Tongue (tissue), 2 donors: Measurements from ENCODE around the gene SLC8B1. TPM values are rescaled to one million over a fixed set of nuclear protein-coding genes. Genes with fewer than 3 reads are reported as not detected.

Experiments used
- DNase-seq: peaks from one replicate; pipeline ENCODE4 v3.0.0-alpha.2; 2015
- total RNA-seq: library from RNA; depleted of rRNA; stranded (reverse); fragments of >200 nt; gene quantifications from one replicate; pipeline ENCODE4 v1.2.3, GENCODE V29; 2014

Gene SLC8B1
- total RNA-seq, 1 donor from 2014 or later: 18.5 TPM

DNA sequence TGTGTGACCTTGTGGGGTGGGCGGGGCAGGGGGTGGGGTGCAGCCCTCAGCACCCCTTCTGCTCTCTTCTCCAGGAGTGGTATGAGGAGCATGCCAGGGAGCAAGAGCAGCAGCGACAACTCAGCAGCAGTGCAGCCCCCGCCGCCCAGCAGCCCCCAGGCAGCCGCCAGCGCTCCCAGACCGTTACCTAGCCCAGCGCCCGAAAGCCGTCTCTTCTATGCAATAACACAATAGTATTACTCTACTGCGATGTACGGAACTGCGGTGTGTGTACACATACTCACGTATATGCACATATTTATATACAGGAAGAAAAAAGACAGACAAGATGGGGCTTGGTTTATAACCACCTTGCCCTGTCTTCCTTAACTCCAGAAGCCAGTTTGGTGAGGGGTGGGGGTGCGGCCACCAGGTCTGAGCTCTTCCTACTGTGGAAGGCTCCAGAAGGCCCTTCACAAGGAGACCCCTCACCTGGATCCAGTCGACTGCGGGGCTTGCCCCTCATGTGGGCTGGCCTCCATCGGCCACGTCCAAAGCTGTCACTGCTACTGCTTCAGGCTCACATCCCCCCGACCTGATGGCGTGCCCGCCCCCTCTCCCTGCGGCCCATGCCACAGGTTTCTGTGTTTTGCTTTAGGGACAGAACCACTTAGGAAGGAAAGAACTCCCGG is 38.9 kb downstream of the SLC8B1 start:
- no peak for DNase-seq

DNA sequence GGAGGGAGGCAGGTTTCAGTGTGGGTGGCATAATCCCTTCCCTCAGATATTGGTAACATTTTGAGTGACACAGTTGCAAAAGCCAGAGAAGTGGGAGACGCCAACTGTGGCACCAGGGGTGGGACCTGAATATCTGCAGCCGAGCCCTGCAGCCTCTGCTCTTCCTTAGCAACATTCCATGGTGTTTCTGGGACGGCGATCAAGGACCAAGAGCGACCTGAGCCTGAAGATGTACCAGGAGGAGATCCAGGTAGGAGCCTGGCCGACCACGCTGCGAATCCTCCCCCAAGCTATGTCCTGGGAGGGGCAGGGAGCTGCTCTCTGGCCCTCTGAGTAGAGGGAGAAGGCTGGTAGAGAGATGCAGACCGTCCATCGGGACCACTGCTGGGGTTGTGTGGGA is 41.8 kb downstream of the SLC8B1 start:
- no peak for DNase-seq

DNA sequence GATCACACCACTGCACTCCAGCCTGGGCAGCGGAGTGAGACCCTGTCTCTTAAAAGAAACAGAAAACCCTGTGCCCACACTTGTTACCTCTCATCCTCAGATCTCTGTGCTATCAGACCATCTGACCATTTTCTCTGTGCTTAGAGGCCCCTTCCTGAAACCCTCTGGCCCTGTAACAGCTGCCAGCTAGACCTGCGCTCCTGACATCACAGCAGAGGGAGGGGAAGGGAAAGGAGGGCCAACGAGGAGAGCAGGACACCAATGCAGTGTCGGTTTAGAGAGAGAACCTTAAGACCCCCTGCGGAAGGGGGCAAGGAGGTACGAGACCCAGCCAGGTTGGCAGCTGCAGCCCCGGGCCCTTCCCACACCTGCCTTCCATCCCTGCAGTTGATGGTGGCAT is 42.4 kb downstream of the SLC8B1 start:
- DNase-seq: no peak

DNA sequence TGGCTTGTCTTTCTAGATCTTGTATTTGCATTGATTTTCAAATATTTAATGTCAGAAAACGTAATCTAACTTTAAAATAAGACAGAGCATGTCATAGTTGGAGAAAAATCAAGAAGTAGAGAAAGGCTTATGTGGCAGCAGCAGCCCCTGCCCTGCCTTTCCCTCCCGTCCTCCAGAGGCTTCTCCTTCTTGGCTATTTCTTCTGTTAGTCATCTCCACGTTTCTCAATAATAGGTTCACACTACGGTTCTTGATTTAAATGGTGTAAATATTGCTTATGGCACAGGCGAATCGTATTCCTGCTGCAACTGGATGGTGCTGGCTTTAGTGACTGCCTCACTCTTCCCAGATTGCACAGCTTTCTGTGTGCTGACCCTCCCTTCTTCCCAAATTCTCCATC is 42.8 kb downstream of the SLC8B1 start:
- DNase-seq: no peak

DNA sequence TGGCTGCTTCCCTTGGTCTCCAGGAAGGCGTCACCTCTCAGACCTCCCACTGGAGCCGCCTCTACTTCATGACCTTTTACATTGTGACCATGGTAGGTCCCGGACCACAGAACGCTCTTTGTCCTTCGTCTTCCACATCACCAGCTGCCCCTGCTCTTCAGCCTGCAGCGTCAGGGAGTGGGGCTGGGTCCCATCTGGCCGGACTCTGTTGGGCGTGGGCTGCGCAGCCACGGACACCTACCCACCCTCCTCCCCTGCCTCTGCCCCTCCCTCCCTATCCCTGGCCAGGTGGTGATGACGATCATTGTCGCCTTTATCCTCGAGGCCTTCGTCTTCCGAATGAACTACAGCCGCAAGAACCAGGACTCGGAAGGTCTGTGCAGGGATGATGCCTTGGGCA is 43.3 kb downstream of the SLC8B1 start:
- DNase-seq: no peak

DNA sequence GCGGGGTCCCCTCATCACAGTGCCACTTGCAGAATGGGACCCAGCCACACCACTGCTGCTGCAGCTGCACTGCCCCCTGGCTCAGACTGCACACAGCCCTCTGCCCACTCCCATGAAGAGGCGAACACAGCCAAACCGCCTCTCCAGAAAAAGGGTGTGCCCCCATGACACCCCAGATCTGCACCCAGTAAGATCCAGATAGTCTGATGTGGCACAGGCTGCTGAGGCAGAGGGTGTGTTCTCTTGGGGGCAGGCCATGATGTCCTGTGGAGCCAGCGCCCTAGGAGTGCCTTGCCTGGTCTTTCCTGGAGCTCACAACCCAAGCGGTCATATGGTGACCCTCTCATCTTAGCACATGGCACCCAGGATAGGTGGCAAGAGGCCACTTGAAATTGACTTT is 44.4 kb downstream of the SLC8B1 start:
- no peak for DNase-seq

DNA sequence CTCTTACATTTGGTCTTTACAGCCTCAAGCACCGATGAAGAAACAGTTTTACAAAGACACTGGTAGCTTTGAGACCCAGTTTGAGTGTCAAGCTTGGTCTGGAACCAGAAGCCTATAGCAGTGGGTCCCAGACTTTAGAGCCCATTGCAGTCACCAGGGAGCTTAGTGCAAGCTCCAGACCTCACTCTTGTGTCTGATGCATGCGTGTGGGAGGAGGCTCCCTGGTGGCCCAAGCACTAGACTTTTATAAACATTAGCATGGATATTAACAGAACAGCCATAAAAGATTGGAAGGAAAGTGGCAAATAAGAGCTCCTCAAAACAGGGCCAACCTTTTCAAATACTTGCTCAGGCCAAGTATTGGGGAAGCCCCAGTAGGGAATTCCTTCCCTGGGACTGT is 45.5 kb downstream of the SLC8B1 start:
- DNase-seq: no peak

DNA sequence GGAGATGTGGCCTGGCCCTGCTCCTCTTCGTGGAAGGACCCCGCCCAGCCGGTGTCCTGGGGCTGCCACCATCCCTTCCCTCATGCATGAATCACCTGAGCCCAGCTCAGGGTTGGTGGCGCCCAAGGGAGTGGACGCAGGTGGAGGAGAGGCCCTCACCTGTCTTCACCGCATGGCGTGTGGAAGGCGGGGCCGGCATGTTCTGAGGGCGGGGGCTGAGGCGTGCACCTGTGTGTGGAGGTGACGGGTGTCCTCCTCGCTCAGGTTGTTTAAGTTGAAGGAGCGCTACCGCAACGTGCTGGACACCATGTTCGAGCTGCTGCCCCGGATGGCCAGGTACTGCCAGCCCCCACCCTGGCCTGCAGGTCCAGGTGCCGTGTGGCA is 47.0 kb downstream of the SLC8B1 start:
- DNase-seq: no peak

DNA sequence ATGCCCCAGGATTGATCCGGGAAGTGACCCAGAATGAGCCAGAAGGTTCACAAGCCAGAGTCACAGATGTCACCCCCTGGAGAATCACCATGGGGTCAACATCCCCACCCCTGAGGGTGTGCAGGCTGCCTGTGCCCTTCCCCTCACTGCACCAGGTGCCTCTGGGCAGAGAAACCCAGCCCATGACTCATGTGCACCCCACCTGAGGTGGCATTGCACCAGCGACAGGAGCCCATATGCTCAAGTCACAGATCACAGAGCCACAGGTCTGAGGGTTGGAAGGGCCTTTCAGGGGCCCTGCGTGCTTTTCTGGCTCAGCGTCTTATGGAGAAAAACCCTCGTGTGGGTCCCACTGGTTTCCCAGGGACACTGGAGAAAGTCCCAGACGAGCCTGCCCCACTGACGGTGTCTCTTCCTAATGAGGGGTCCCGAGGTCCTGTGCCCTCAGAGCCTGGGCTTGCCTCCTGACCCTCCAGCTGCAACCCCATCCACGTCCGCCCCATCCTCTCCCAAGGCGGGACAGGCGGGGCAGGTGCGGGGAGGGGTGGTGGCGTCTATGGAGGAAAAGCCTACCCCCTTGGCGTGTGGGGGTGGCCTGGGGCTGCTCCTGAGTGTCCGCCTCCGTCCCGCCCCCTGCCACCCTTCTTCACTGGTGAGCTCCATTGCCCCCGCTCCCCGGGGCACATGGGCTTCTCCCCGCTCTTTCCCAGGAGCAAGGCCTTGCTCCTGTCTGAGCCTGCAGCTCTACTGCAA is 47.6 kb downstream of the SLC8B1 start:
- DNase-seq: no peak

DNA sequence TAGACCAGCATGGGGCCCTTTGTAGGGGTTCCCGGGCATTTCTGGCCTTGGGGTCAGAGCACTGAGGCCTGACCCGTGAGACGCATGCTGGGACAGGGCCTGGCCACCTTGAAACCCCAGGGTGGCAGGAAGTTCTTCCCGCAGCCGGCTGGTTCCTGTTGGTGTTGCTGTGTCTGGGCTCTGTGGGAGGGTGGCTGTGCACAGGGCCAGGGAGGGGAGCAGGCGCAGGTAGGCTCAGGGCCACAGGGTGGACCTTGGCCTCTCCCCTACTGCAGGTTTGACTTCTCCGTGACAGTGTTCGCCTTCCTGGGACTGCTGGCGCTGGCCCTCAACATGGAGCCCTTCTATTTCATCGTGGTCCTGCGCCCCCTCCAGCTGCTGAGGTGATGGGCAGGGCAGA is 48.2 kb downstream of the SLC8B1 start:
- no peak for DNase-seq

DNA sequence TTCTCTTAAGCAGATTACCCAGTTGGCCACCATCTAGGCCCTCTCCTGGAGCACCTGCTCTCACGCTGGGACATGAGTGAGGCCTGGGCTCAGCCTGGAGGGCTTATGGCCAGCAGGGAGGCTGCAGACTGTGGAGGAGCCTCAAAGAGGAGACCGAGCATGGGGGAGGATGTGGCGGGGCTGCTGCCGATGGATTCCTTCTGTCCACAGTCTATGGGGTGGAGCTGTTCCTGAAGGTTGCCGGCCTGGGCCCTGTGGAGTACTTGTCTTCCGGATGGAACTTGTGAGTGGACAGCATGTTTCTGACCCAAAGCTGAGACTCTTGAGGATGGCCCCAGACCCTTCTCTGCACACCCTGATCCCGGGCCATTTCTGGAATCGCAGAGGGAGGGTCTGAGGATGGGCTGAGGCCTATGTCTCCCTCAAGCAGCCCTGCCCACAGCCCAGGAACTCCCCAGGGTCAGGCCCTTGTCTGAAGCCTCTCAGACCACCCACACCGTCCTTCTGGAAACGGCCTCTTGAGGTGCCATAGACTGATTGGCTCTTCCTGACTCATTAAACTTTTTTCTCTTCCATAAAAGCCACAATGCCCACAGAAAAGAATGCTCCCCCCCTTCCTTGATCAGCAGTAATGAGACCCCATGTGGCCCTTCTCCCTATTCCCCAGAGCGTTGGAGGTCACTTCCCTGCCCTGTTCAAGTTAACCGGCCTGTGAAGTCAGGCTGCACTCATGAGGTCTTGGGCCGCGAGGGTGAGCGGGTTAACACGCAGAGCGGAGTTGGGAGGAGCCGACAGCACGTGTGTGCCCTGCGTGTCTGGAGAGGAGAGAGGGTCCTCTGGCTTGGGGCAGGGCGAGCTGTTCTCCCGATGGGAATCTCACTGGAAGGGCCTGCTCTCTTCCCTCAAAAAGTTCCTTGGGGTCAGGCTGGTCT is 49.0 kb downstream of the SLC8B1 start:
- DNase-seq: no peak

DNA sequence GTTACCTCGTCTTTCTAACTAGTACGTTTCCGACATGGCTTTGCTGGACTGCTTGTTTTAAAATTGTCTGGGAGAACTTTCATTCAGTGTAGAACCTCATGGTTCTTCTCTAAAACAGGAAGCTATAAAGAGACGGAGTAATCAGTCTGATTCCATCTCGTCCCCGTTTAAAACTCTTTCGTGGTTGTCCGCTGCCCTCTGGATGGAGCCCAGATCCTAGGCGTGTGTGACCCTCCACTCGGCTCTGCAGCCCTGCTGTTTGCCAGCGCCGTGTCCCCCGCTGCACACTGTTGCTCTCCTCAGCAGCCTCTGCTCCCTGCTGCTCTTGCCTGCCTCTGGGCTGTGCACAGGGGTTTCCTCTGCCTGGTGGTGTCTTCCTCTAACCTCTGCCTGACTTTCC is 50.2 kb downstream of the SLC8B1 start:
- DNase-seq: no peak

DNA sequence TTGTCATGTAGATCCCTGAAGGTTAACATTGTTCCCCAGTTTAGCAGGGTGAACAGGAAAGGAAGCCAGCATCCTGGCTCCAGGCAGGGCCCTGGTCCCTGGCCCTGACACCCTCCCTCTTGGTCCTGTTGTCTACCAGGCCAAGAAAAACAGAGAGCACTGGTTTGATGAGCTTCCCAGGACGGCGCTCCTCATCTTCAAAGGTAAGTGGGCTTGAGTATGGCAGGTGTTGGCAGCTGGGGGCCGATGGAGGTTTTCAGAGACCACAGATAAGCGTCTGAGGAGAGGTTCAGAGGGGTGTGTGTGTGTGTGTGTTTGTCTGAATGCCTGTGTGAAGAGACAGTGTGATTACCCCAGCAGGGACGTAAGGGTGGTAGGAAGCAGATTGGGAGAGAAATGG is 56.3 kb downstream of the SLC8B1 start:
- no peak for DNase-seq

DNA sequence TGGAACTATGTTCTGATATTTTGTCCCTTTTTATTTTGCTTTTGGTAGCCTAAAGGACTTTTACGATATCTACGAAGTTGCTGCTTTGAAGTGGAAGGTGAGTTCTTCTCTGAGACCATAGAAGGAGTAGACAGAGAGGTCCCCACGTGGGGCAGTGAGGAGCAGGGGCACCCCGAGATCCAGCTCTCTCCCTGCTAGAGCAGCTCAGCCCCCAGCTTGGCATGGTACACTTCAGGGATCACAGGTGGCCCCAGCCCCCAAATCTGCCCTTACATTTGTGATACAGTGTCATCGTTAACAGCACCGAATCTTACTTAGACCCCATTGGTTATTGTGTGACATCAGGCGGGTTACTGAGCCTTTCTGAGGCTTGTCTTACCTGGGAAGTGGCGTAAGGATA is 56.8 kb downstream of the SLC8B1 start:
- no peak for DNase-seq

DNA sequence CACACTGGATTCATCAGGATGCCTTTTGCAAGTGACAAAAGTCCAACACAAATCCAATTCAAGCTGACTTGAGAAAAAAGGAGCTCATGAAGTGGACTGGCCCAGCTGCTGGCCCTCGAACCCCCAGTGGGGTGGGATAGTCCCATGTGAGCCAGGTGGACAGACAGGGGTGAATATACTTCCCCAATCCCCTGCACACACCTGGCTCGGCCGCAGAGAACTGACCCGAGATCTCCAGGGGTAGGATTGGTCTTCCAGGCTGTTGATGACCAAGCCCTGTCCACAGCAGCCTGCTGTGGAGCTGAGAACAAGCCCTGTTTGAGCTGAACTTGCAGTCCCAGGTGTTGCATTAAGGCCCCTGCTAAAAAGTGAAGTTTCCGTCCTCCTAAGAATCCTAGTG is 57.4 kb downstream of the SLC8B1 start:
- DNase-seq: no peak

DNA sequence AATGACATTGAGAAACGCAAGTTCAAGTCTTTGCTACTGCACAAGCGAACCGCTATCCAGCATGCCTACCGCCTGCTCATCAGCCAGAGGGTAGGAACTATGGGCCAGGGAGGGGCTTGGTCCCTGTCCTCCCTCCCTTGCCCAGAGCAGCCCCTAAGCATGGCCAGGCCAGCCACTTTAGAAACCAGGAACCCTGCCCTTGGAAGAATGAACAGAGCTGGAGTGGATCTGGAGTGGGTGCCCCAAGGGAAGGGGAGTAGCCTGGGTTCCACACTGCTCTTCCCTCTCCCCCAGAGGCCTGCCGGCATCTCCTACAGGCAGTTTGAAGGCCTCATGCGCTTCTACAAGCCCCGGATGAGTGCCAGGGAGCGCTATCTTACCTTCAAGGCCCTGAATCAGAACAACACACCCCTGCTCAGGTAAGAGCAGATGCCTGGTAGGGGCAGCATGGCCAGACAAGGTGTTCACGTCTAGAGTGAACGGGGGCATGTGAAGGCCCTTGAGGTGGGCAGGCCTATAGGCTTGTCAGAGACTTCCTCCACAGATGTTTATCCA is 57.9 kb downstream of the SLC8B1 start:
- DNase-seq: no peak

DNA sequence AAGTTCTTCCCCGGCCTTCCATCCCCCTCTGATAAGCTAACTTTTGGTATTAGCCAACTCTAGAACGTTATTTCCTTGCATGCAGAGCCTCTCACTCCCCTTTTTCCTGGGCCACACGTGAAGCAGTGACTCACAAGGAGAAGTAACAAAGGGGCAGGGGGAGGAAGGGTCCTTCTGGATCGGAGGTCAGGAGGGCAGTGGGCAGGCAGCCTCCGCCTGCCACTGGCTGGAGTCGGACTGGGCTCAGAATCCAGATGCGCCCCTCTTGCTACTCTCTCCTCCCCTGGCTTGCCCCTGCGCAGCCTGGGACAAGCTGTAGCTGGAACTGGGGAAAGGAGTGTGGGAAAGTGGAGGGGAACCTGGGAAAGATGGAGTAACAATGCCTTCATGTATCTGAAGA is 58.6 kb downstream of the SLC8B1 start:
- no peak for DNase-seq

DNA sequence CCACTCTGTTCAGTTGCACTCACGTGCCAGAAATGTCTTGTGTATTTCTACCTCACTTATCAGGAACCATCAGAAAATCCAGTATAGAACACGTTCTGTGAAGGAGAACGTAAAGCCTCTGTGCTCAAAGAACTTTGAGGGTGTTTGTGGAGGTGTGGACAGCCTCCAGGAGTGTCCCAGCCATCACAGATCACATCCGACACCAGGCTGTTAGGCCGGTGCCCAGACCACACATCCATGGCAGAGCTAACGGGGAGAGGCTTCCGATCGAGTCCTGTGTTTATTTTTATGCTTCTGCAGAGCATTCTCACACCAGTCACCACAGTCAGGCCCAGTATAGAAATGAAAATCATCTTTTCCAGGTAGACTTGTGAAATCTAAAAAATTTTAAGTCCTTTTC is 60.1 kb downstream of the SLC8B1 start:
- DNase-seq: no peak

DNA sequence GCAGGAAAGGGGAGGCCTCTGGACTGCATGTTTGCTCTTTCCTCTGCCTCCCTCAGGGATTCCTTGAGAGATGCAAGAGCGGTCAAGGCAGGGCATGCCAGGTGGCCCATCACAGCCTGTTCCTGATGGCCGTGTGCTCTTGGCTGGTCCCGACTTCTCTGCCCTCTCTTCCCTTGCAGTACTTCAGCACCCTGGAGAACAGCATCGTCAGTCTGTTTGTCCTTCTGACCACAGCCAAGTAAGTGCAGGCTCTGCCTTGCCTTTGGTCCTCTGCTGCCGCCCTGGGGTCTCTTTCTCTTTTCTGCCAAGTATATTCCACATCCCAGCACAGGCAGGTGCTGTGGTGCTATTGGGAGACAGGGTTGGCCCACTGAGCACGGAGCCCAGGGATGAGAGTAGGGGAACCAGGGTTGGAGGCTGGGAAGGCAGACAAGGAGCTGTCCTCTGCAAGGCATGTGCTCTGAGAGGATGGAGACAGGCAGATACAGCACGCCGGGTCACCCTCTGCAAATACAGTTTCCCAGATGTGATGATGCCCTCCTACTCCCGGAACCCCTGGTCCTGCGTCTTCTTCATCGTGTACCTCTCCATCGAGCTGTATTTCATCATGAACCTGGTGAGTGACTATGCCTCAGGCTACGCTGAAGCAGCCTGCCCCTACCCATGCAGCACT is 61.7 kb downstream of the SLC8B1 start:
- no peak for DNase-seq

DNA sequence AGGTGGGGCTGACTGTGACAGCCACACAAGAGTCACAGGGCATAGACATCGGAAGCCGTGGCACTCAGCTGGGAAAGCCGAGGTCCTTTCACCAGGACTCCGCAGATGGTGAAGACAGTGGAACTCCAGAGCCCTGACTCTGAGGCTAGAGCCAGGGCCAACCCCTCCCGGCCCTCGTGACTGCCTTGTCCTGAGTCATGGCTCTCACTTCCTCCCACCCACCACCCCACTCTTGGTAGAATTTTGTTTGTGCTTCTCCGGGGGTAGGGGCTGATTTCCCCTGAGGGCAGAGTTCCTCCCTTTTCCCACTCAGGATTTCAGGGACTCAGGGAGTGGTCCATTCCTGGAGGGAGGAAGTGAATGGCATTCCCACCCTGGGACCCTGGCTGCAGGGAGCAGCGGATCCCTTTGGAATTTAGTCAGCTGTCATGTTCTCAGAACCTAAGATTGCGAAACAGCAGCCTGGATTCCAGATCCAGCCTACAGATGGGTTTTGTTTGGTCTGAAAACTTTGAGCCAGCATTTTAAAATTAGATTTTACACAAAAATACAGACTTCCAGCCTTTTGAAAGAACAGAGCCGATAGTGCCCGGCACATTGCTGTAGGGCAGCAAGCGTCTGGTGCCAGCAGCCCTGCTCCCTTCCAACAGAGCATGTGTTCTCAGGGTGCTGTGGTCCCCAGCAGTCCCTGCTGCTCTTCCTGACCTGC is 62.9 kb downstream of the SLC8B1 start:
- peak; percentile 71 for DNase-seq

DNA sequence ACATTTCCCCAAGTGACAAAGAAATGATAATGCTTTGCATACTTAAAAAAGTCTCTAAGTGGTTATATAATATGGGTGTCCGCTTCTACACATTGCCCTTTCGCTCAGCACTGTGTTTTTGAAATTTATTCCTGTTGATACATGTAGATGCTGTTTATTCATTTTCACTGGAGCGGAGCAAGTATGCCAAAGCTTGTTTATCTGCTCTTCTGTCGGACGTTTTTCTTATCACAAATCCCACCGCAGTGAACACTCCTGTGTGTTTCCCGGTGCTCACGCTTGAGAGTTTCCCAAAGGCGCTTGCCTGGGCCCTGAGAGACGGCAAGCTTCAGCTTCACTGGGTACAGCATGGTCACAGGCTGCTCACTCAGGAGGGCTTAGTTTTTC is 63.5 kb downstream of the SLC8B1 start:
- DNase-seq: no peak

DNA sequence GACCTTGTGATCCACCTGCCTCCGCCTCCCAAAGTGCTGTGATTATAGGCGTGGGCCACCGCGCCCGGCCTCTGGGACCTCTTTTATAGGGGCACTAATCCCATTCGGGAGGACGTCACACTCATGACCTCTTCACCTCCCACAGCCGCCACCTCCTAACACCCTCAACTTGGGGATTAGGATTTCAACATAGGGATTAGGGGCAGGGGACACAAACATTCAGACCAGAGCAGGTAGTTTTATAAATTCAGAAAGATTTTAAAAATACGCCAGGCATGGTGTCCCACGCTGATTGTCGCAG is 64.2 kb downstream of the SLC8B1 start:
- DNase-seq: no peak
